PC-9 (cell line): ENCODE results near the gene DDR2.
"Not testable (repeated sequence)": the region's sequence is repeated elsewhere in the genome, so short reads cannot be mapped to it uniquely, and the experiment has no call there.

Experiments used
- EZH2 ChIP-seq: fragments of 200-600 bp; sonication (generic); IDR thresholded peaks from 2 replicates; pipeline ENCODE4 v1.8.0; 2017; ENCODE audit warnings: antibody characterized with exemption, low read depth
- TF ChIP-seq, protein P1 (sequence below): fragments of 200-600 bp; sonication (generic); conservative IDR thresholded peaks from 2 replicates; pipeline ENCODE4 v1.6.1; 2017; ENCODE audit warnings: mixed run types, antibody characterized with exemption, mild to moderate bottlenecking, moderate library complexity

DNA sequence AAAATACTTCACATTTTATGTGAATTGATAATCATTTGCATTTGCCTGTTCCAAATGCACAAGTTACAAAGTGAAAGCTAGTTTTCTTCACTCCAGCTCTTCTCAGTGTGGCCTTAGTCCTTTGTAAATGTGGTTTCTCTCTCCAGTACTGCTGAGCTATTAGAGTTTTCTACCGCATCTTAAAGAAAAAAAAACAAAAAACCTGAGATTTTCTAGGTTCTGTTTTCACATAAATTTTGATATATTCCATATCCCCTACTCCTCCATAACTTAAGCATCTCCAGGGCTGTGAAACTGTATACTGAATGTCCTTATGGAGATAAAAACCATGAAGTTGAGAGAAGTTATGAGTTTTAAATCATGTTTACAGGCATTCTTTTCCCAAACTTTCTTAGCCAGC, 162.0 kb downstream of the DDR2 start:
- TF ChIP-seq, protein P1, sequence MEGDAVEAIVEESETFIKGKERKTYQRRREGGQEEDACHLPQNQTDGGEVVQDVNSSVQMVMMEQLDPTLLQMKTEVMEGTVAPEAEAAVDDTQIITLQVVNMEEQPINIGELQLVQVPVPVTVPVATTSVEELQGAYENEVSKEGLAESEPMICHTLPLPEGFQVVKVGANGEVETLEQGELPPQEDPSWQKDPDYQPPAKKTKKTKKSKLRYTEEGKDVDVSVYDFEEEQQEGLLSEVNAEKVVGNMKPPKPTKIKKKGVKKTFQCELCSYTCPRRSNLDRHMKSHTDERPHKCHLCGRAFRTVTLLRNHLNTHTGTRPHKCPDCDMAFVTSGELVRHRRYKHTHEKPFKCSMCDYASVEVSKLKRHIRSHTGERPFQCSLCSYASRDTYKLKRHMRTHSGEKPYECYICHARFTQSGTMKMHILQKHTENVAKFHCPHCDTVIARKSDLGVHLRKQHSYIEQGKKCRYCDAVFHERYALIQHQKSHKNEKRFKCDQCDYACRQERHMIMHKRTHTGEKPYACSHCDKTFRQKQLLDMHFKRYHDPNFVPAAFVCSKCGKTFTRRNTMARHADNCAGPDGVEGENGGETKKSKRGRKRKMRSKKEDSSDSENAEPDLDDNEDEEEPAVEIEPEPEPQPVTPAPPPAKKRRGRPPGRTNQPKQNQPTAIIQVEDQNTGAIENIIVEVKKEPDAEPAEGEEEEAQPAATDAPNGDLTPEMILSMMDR, result not testable (repeated sequence)
- TF ChIP-seq EZH2, result not testable (repeated sequence)
